Measurements from ENCODE around the gene CDC25B. TPM values are rescaled to one million over a fixed set of nuclear protein-coding genes. Genes with fewer than 3 reads are reported as not detected.

The CDC25B gene
- total and polyA plus RNA-seq, 2 of the 13 experiments (the other 11 are each of a cell fraction or from before 2014, with no cell fraction given) = 14.5 to 19.4 TPM

DNA sequence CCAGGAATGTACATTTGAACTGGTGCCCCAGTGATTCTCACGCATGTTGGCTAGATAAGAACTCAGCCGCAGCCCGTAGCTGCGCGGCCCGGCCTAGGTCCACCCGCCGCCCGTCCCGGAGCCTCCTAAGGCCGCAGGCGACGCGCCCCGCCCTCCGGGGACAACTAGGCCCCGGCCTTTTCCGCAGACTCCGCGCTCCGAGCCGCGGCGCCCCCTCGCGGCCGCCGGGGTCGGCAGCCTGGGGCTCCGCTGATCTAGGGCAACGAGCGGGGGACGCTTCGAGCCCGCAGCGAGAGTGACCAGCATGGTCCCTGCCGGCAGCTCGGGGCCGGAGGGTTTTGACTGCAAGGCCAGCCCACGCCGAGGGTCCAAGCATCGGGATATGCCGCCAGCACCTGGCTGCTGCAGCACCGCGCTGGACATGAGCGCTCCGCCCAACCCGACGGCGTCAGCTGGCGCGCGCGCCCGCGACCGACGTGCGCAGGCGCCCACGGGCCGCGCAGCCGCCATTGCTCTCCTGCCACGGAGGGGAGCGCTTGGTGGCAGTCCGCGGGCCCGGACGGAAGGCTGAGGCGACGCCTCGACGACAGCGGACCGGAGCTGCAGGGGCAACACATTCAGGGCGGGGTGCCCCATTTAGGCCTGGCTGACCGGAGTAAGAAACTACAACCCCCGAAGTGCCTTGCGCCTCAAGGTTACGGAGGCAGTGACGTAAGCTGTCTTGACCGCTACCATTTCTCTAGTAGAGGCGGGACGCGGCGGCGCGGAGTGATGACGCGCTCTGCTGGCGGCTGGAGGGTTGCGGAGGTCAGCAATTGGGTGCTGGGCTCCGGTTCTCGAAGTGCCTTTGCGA, 24.2 kb downstream of the CDC25B start, which contains the start of gene AP5S1 (continued):
- TF ChIP-seq, protein P1, sequence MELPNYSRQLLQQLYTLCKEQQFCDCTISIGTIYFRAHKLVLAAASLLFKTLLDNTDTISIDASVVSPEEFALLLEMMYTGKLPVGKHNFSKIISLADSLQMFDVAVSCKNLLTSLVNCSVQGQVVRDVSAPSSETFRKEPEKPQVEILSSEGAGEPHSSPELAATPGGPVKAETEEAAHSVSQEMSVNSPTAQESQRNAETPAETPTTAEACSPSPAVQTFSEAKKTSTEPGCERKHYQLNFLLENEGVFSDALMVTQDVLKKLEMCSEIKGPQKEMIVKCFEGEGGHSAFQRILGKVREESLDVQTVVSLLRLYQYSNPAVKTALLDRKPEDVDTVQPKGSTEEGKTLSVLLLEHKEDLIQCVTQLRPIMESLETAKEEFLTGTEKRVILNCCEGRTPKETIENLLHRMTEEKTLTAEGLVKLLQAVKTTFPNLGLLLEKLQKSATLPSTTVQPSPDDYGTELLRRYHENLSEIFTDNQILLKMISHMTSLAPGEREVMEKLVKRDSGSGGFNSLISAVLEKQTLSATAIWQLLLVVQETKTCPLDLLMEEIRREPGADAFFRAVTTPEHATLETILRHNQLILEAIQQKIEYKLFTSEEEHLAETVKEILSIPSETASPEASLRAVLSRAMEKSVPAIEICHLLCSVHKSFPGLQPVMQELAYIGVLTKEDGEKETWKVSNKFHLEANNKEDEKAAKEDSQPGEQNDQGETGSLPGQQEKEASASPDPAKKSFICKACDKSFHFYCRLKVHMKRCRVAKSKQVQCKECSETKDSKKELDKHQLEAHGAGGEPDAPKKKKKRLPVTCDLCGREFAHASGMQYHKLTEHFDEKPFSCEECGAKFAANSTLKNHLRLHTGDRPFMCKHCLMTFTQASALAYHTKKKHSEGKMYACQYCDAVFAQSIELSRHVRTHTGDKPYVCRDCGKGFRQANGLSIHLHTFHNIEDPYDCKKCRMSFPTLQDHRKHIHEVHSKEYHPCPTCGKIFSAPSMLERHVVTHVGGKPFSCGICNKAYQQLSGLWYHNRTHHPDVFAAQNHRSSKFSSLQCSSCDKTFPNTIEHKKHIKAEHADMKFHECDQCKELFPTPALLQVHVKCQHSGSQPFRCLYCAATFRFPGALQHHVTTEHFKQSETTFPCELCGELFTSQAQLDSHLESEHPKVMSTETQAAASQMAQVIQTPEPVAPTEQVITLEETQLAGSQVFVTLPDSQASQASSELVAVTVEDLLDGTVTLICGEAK (IDR thresholded peaks at IDR 0.05) = no peak
- TF ChIP-seq, protein P1 (CRISPR knock-in tag; IDR thresholded peaks at IDR 0.05) = peak; percentile 92
- TF ChIP-seq RBM39 (IDR thresholded peaks at IDR 0.05; ENCODE audit: low read depth, low read length, poor library complexity, severe bottlenecking) (peak; percentile 96), ZNF83 (CRISPR knock-in tag; IDR thresholded peaks at IDR 0.05; ENCODE audit: borderline replicate concordance) (peak; percentile 95; the same call in 1 of the 2 replicates), NPAS2 (CRISPR knock-in tag; IDR thresholded peaks at IDR 0.05; ENCODE audit: borderline replicate concordance) (no peak), IKZF1 (IDR thresholded peaks at IDR 0.05) (no peak), ZNF510 (CRISPR knock-in tag; IDR thresholded peaks at IDR 0.05; ENCODE audit: low read depth) (no peak; the same call in none of the 2 replicates), NFRKB (IDR thresholded peaks at IDR 0.05) (peak; percentile 42; the same call in 1 of the 2 replicates), SPEN (CRISPR knock-in tag; IDR thresholded peaks at IDR 0.05; ENCODE audit: low read depth) (peak; percentile 96), TEAD3 (CRISPR knock-in tag; optimal IDR thresholded peaks at IDR 0.05; ENCODE audit: borderline replicate concordance) (peak; percentile 68), PAWR (CRISPR knock-in tag; IDR thresholded peaks at IDR 0.05; ENCODE audit: borderline replicate concordance) (no peak), HDAC6 (IDR thresholded peaks at IDR 0.05; ENCODE audit: low read depth, low read length) (no peak), TRIM24 (CRISPR knock-in tag; IDR thresholded peaks at IDR 0.05) (no peak)
- TF ChIP-seq, protein P2, sequence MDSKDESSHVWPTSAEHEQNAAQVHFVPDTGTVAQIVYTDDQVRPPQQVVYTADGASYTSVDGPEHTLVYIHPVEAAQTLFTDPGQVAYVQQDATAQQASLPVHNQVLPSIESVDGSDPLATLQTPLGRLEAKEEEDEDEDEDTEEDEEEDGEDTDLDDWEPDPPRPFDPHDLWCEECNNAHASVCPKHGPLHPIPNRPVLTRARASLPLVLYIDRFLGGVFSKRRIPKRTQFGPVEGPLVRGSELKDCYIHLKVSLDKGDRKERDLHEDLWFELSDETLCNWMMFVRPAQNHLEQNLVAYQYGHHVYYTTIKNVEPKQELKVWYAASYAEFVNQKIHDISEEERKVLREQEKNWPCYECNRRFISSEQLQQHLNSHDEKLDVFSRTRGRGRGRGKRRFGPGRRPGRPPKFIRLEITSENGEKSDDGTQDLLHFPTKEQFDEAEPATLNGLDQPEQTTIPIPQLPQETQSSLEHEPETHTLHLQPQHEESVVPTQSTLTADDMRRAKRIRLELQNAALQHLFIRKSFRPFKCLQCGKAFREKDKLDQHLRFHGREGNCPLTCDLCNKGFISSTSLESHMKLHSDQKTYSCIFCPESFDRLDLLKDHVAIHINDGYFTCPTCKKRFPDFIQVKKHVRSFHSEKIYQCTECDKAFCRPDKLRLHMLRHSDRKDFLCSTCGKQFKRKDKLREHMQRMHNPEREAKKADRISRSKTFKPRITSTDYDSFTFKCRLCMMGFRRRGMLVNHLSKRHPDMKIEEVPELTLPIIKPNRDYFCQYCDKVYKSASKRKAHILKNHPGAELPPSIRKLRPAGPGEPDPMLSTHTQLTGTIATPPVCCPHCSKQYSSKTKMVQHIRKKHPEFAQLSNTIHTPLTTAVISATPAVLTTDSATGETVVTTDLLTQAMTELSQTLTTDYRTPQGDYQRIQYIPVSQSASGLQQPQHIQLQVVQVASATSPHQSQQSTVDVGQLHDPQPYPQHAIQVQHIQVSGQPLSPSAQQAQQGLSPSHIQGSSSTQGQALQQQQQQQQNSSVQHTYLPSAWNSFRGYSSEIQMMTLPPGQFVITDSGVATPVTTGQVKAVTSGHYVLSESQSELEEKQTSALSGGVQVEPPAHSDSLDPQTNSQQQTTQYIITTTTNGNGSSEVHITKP (CRISPR knock-in tag; IDR thresholded peaks at IDR 0.05; ENCODE audit: low read depth) = peak; percentile 94
- TF ChIP-seq, protein P3, sequence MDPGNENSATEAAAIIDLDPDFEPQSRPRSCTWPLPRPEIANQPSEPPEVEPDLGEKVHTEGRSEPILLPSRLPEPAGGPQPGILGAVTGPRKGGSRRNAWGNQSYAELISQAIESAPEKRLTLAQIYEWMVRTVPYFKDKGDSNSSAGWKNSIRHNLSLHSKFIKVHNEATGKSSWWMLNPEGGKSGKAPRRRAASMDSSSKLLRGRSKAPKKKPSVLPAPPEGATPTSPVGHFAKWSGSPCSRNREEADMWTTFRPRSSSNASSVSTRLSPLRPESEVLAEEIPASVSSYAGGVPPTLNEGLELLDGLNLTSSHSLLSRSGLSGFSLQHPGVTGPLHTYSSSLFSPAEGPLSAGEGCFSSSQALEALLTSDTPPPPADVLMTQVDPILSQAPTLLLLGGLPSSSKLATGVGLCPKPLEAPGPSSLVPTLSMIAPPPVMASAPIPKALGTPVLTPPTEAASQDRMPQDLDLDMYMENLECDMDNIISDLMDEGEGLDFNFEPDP (CRISPR knock-in tag; conservative IDR thresholded peaks at IDR 0.05) = peak; percentile 97; the same call in 1 of the 2 replicates

All from HepG2 (cell line).